Measurements from ENCODE around the gene CAPN5. TPM values are rescaled to one million over a fixed set of nuclear protein-coding genes. Genes with fewer than 3 reads are reported as not detected.

The CAPN5 gene
- total RNA-seq, 1 donor from 2014 or later: 12.8 TPM

- Mint-ChIP-seq H3K9me3 (ENCODE audit: unreplicated experiment) (no peaks in the 10 kb centered on the region), H3K27me3 (ENCODE audit: unreplicated experiment) (peaks cover 20% of the 10 kb centered on the region), H3K4me3 (ENCODE audit: unreplicated experiment) (no peak overlapping the region), H3K36me3 (ENCODE audit: unreplicated experiment) (no peaks in the 10 kb centered on the region), H3K4me1 (ENCODE audit: unreplicated experiment) (peaks cover 10% of the 10 kb centered on the region), H3K27ac (ENCODE audit: unreplicated experiment) (no peak overlapping the region)
- no peak for DNase-seq (ENCODE audit: extremely low spot score, unreplicated experiment)
- TF ChIP-seq CTCF (IDR thresholded peaks at IDR 0.05): no peak
Measured at GRCh38 chr11:77049026-77049425, 17.7 kb upstream of the CAPN5 start.

DNA sequence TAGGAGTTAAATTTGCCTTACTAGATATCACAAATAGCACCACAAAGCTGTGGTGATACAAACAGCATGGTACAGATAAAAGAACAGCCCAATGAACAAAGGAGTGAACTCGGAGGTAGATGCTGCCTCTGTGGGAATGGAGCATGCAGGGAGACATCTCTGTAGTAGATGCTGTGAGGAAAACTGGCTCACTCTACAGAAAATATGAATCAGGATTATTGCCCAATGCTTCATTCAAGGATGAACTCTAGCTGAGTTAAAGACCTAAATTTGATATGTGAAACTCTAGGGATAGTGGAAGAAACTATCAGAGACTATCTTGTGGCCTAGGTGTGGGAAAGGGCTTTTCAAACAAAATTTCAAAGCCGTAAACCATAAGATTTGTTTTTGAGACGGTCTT is 15.3 kb upstream of the CAPN5 start:
- Mint-ChIP-seq H3K4me3 (ENCODE audit: unreplicated experiment) (no peak overlapping the region), H3K27ac (ENCODE audit: unreplicated experiment) (no peak overlapping the region), H3K36me3 (ENCODE audit: unreplicated experiment) (no peaks in the 10 kb centered on the region), H3K4me1 (ENCODE audit: unreplicated experiment) (peaks cover 5% of the 10 kb centered on the region), H3K9me3 (ENCODE audit: unreplicated experiment) (no peaks in the 10 kb centered on the region), H3K27me3 (ENCODE audit: unreplicated experiment) (peaks cover 20% of the 10 kb centered on the region)
- no peak for DNase-seq (ENCODE audit: extremely low spot score, unreplicated experiment)
- no peak for TF ChIP-seq CTCF (IDR thresholded peaks at IDR 0.05)

DNA sequence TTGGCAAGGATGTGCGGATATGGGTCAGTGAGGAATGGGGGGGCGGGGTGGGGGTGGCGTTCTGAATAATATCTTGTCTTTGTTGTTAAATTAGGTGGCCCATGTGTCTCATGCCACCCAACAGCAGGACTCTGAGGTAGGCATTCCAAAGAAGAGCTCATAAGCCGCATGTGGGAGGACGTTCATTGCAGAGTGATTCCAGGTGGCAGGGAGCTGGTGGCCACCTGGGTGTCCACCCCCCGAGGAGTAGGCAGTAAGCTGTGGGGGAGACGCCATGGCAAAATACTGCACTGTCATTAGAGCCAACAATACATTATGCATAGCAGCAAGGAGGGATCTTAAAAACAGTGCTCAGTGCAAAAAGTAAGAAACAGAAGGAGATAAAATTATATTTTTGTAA is 14.3 kb upstream of the CAPN5 start:
- DNase-seq (ENCODE audit: extremely low spot score, unreplicated experiment): no peak
- peaks cover 20% of the 10 kb centered on the region for H3K27me3 Mint-ChIP-seq (ENCODE audit: unreplicated experiment)
- H3K9me3 Mint-ChIP-seq (ENCODE audit: unreplicated experiment): no peaks in the 10 kb centered on the region
- H3K36me3 Mint-ChIP-seq (ENCODE audit: unreplicated experiment): no peaks in the 10 kb centered on the region
- no peak overlapping the region for H3K27ac Mint-ChIP-seq (ENCODE audit: unreplicated experiment)
- TF ChIP-seq CTCF (IDR thresholded peaks at IDR 0.05): no peak
- peaks cover 1% of the 10 kb centered on the region for H3K4me1 Mint-ChIP-seq (ENCODE audit: unreplicated experiment)
- no peak overlapping the region for H3K4me3 Mint-ChIP-seq (ENCODE audit: unreplicated experiment)

- Mint-ChIP-seq H3K27ac (ENCODE audit: unreplicated experiment) (no peak overlapping the region), H3K4me3 (ENCODE audit: unreplicated experiment) (no peak overlapping the region), H3K27me3 (ENCODE audit: unreplicated experiment) (peaks cover 20% of the 10 kb centered on the region), H3K9me3 (ENCODE audit: unreplicated experiment) (no peaks in the 10 kb centered on the region), H3K4me1 (ENCODE audit: unreplicated experiment) (peaks cover 1% of the 10 kb centered on the region), H3K36me3 (ENCODE audit: unreplicated experiment) (no peaks in the 10 kb centered on the region)
- TF ChIP-seq CTCF (IDR thresholded peaks at IDR 0.05): no peak
- DNase-seq (ENCODE audit: extremely low spot score, unreplicated experiment): no peak
Measured at GRCh38 chr11:77053217-77054015, 13.4 kb upstream of the CAPN5 start.

- no peak for DNase-seq (ENCODE audit: extremely low spot score, unreplicated experiment)
- H3K36me3 Mint-ChIP-seq (ENCODE audit: unreplicated experiment): no peaks in the 10 kb centered on the region
- H3K4me3 Mint-ChIP-seq (ENCODE audit: unreplicated experiment): no peak overlapping the region
- H3K9me3 Mint-ChIP-seq (ENCODE audit: unreplicated experiment): no peaks in the 10 kb centered on the region
- H3K4me1 Mint-ChIP-seq (ENCODE audit: unreplicated experiment): peaks cover 1% of the 10 kb centered on the region
- no peak overlapping the region for H3K27ac Mint-ChIP-seq (ENCODE audit: unreplicated experiment)
- TF ChIP-seq CTCF (IDR thresholded peaks at IDR 0.05): no peak
- peaks cover 22% of the 10 kb centered on the region for H3K27me3 Mint-ChIP-seq (ENCODE audit: unreplicated experiment)
Measured at GRCh38 chr11:77054084-77054483, 12.7 kb upstream of the CAPN5 start.

All from osteocyte (in vitro differentiated cells).